ENCODE results near the gene SLC13A3.

SLC13A3 gene

DNA sequence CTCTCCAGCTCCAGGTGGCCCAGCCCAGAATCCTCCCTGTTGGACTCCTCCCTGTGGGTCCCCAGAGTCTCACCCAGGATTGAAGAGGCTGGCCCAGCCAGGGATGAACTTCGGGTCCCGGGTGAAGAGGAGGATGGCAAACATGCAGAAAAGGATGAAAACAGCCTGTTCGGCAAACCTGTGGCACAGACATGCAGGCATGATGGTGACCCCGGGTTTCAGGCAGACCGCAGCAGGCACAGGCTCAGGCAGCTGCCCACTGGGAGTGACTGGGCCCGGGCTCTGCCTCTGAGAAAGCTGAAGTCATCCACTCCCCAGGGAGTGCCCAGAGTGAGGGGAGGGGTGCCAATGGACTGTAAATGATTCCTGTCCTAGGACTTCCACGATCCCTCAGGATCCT lies 63.3 kb downstream of the SLC13A3 start:
- in situ Hi-C loops (cut with HindIII; ENCODE audit: low pct_ligation_motif_present, low sequenced_read_pairs), result no loop called here
- Histone ChIP-seq H3K27me3 (replicated peaks) (no peaks in the 10 kb centered on the region), H3K27ac (no peak overlapping the region), H3K4me3 (ENCODE audit: low read depth, low read length) (no peak overlapping the region), H3K36me3 (replicated peaks) (no peaks in the 10 kb centered on the region)
- TF ChIP-seq, protein P1, sequence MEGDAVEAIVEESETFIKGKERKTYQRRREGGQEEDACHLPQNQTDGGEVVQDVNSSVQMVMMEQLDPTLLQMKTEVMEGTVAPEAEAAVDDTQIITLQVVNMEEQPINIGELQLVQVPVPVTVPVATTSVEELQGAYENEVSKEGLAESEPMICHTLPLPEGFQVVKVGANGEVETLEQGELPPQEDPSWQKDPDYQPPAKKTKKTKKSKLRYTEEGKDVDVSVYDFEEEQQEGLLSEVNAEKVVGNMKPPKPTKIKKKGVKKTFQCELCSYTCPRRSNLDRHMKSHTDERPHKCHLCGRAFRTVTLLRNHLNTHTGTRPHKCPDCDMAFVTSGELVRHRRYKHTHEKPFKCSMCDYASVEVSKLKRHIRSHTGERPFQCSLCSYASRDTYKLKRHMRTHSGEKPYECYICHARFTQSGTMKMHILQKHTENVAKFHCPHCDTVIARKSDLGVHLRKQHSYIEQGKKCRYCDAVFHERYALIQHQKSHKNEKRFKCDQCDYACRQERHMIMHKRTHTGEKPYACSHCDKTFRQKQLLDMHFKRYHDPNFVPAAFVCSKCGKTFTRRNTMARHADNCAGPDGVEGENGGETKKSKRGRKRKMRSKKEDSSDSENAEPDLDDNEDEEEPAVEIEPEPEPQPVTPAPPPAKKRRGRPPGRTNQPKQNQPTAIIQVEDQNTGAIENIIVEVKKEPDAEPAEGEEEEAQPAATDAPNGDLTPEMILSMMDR (IDR thresholded peaks at IDR 0.05; ENCODE audit: low read depth, low read length, missing control alignments), result no peak
- DNase-seq, result no peak

DNA sequence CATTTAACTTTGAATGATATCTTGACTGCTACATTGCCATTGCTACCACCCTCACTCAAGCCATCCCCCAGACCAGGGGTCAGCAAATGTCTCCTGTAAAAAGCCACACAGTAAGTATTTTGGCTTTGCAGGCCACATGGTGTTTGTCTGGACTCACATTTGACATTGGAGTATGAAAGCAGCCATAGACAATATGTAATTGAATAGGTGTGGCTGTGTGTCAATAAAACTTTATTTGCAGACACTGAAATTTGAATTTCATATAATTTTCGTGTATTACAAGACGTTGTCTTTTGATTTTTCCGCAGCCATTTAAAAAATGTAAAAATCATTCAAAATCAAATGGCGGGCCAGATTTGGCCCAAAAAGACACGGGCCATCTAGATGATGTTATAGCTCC lies 64.5 kb downstream of the SLC13A3 start:
- H3K4me3 ChIP-seq (ENCODE audit: low read depth, low read length), result no peak overlapping the region
- TF ChIP-seq, protein P1 (IDR thresholded peaks at IDR 0.05; ENCODE audit: low read depth, low read length, missing control alignments), result no peak
- no peaks in the 10 kb centered on the region for H3K27me3 ChIP-seq (replicated peaks)
- DNase-seq, result no peak
- in situ Hi-C loops (cut with HindIII; ENCODE audit: low pct_ligation_motif_present, low sequenced_read_pairs), result no loop called here
- H3K36me3 ChIP-seq (replicated peaks), result no peaks in the 10 kb centered on the region
- H3K27ac ChIP-seq, result no peak overlapping the region

DNA sequence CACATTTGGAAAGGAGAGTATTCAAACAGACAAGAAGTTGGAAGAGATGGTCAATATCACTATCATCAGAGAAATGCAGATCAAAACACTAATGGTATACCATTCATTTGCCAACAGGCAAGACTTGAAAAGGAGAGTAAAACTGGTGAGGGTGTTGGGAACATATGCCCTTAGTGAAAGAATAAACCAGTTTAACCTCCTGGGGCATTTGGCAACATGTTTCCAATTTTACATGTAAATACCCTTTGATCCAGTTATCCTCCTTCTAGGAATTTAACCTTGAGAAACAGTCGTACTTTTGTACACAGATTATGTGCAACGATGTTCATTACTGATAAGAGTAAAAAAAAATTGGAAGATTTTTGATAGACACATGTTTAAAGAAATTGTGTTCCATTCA lies 66.8 kb downstream of the SLC13A3 start:
- in situ Hi-C loops (cut with HindIII; ENCODE audit: low pct_ligation_motif_present, low sequenced_read_pairs), result no loop called here
- TF ChIP-seq, protein P1 (IDR thresholded peaks at IDR 0.05; ENCODE audit: low read depth, low read length, missing control alignments), result no peak

DNA sequence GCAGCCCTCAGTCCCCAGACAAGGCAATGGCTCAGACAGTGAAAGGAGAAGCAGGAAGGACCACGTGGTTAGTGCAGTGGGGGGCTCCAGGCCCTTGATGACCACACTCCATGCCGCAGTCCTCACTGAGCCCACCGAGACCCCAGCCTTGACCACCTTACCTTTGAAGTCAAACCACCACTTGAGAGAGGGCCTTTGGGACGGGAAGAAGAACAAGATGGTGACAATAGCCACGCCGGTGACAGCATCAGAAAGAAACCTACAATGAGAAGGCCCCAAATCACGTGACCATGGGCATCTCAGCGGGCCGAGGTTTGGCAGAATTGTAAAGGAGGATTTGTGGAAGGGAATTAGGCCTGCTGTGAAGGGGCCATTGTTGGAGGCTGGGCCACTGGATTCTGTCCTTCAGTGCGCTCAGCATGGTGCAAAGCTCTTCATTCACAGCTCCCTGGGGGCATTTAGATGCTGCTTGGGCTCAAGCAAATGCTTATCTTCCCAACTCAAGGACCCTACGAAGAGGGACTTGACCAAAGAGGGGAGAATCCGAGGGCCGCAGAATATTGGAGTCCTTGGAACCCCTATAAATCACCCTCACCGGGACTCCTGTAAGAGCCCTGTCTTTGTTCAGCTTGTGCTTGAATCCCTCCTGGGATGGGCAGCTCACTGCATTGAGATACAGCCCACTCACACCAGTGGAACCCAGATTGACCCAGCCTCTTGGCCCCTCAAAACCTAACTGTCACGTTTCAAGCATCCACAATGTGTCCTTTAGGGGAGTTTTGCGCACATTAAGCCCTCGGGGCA lies 67.6 kb downstream of the SLC13A3 start:
- Histone ChIP-seq H3K27ac (no peak overlapping the region), H3K36me3 (replicated peaks) (no peaks in the 10 kb centered on the region), H3K4me3 (ENCODE audit: low read depth, low read length) (no peak overlapping the region), H3K27me3 (replicated peaks) (no peaks in the 10 kb centered on the region)
- in situ Hi-C loops (cut with HindIII; ENCODE audit: low pct_ligation_motif_present, low sequenced_read_pairs), result no loop called here
- no peak for DNase-seq
- TF ChIP-seq, protein P1 (IDR thresholded peaks at IDR 0.05; ENCODE audit: low read depth, low read length, missing control alignments), result no peak

More for the DNA sequence above, 66.8 kb downstream of the SLC13A3 start:
- Histone ChIP-seq H3K27ac (no peak overlapping the region), H3K4me3 (ENCODE audit: low read depth, low read length) (no peak overlapping the region), H3K36me3 (replicated peaks) (no peaks in the 10 kb centered on the region), H3K27me3 (replicated peaks) (no peaks in the 10 kb centered on the region)
- DNase-seq, result no peak

DNA sequence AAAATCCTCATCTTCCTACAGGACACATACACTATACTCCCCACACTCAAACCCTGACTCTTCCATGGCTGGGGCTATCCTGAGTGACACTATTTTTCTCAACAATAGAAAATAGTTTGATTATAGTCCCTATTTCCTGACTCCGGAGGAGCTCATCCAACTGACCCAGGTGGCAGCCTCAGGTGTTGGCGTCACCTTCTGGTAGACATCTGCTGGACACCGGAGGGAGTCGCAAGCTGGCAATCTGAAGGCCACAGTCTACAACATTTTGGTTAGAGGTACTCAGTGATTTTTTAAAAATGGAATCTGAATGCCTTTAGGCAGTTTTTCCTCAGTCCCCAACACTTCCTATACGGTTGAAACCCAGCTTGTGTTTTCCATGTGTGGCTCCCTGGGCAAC lies 68.6 kb downstream of the SLC13A3 start:
- no peak for DNase-seq
- Histone ChIP-seq H3K36me3 (replicated peaks) (no peaks in the 10 kb centered on the region), H3K27ac (no peak overlapping the region), H3K4me3 (ENCODE audit: low read depth, low read length) (no peak overlapping the region), H3K27me3 (replicated peaks) (no peaks in the 10 kb centered on the region)
- in situ Hi-C loops (cut with HindIII; ENCODE audit: low pct_ligation_motif_present, low sequenced_read_pairs), result no loop called here
- TF ChIP-seq, protein P1 (IDR thresholded peaks at IDR 0.05; ENCODE audit: low read depth, low read length, missing control alignments), result no peak

DNA sequence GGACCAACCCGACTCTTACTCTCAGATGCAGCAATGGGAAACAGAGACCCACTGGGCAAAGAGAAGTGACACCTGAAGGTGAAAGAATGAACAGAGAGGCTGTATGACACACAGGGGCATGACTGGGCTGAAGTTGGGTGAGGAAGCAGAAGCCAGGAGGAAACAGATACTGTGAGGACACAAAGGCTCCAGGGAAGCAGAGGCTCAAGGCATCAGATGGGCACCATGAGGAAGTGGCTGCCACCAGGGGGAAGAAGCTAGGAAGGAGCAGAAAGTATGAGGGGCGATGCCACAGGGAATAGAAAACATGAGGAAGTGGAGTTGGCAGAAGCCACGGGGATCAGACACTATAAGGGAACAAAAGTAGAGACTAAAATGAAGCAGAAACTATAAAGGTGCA lies 69.9 kb downstream of the SLC13A3 start:
- in situ Hi-C loops (cut with HindIII; ENCODE audit: low pct_ligation_motif_present, low sequenced_read_pairs), result no loop called here

More for the DNA sequence above, 69.9 kb downstream of the SLC13A3 start:
- TF ChIP-seq, protein P1 (IDR thresholded peaks at IDR 0.05; ENCODE audit: low read depth, low read length, missing control alignments), result no peak
- H3K27ac ChIP-seq, result no peak overlapping the region
- DNase-seq, result no peak
- H3K4me3 ChIP-seq (ENCODE audit: low read depth, low read length), result no peak overlapping the region
- no peaks in the 10 kb centered on the region for H3K27me3 ChIP-seq (replicated peaks)
- no peaks in the 10 kb centered on the region for H3K36me3 ChIP-seq (replicated peaks)
